GM12872 (cell line): ENCODE results near the gene KIFC1.
A peak's percentile ranks its signal among the peaks of the same experiment; 100 is the strongest.

ENCODE experiments used
- TF ChIP-seq, protein P1 (sequence below): IDR thresholded peaks from 3 replicates; pipeline ENCODE4 v1.5.1; 2011; ENCODE audit warnings: low read depth, mild to moderate bottlenecking, low read length, moderate library complexity; ENCODE audit not compliant: insufficient read depth

The KIFC1 gene

DNA sequence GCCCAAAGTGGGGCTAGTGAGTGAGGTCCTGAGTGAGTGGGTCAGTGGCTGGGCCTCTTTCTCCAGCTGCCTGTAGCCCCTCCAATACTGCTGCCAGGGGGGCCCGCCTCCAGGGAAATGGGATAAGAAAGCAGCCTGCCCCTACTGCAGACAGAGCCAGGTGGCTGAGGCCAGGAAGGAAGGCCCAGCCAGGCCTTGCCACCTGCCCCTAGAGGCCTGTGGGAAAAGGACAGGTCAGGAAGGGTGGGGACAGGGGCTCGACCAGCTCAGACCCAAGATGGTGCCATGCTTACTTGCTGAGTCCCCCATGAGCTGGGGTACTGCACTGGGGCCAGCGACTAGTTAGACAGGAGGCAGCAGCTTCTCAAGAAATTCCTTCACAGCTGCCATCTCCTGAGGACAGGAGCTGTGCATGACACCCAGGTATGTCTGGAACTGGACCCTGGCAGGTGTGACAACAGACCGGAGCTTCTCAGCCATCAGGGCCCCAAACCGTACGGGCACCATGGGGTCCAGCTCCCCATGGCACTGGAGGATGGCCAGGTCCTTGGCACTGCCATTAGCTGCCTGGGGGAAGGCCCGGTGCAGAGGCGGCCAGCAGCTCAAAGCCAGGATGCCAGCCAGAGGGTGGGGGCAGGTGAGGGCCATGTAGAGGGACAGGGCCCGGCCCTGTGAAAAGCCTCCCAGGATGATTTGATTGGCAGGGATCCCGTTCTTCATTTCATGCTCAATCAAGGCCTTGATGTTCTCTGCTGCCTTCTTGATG lies 26.2 kb upstream of the KIFC1 start:
- TF ChIP-seq, protein P1, sequence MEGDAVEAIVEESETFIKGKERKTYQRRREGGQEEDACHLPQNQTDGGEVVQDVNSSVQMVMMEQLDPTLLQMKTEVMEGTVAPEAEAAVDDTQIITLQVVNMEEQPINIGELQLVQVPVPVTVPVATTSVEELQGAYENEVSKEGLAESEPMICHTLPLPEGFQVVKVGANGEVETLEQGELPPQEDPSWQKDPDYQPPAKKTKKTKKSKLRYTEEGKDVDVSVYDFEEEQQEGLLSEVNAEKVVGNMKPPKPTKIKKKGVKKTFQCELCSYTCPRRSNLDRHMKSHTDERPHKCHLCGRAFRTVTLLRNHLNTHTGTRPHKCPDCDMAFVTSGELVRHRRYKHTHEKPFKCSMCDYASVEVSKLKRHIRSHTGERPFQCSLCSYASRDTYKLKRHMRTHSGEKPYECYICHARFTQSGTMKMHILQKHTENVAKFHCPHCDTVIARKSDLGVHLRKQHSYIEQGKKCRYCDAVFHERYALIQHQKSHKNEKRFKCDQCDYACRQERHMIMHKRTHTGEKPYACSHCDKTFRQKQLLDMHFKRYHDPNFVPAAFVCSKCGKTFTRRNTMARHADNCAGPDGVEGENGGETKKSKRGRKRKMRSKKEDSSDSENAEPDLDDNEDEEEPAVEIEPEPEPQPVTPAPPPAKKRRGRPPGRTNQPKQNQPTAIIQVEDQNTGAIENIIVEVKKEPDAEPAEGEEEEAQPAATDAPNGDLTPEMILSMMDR: peak; percentile 34; the same call in 1 of the 3 replicates

DNA sequence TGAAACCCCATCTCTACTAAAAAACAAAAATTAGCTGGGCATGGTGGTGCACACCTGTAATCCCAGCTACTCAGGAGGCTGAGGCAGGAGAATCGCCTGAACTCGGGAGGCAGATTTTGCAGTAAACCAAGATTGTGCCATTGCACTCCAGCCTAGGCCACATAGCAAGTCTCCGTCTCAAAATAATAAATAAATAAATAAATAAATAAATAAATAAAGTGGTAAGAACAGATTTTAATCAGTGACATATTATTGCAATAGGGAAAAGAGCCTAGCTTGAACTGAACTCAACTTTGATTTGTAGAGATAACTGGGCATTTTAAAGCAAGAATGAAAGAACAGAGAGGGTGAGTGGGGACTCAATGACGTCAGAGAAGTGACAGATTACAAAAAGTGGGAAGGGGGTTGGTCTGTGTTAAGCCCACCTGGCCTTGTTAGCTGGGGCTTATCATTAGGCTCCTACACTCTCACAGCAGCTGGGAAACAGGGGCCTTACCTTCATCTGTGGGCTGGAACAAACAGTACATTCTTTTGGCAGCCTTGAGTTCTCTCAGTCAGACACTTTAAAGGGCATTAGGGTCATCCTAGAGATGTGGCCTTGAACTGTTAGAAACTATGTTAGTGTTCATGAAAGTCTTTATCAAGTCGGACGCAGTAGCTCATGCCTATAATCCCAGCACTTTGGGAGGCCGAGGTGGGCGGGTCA lies 24.5 kb upstream of the KIFC1 start:
- TF ChIP-seq, protein P1: no peak

DNA sequence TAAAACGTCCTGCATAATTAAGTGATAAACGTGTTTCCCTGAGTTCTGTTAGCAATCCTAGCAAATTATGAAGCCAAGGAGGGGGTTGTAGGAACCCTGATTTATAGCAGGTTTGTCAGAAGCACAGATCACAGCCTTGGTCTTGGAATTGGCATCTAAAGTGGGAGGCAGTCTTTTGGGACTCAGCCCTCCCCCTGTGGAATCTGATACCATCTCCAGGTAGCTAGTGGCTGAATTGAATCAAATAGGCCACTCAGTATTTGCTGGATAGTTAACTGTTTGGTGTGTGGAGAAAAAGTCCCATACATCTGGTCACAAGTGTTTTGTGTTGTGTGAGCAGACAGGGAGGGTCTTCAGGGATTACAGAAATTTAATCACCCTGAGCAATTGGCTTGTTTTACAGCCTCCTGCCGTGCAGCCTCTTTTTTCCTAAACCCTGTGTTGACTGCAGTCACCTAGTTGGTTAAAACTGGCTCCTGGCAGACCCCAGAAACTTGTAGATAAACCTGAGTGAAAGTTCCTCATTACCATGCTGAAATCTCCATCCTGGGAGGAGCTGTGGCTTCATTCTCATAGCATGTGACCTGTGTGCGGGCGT lies 19.0 kb upstream of the KIFC1 start:
- TF ChIP-seq, protein P1: no peak

DNA sequence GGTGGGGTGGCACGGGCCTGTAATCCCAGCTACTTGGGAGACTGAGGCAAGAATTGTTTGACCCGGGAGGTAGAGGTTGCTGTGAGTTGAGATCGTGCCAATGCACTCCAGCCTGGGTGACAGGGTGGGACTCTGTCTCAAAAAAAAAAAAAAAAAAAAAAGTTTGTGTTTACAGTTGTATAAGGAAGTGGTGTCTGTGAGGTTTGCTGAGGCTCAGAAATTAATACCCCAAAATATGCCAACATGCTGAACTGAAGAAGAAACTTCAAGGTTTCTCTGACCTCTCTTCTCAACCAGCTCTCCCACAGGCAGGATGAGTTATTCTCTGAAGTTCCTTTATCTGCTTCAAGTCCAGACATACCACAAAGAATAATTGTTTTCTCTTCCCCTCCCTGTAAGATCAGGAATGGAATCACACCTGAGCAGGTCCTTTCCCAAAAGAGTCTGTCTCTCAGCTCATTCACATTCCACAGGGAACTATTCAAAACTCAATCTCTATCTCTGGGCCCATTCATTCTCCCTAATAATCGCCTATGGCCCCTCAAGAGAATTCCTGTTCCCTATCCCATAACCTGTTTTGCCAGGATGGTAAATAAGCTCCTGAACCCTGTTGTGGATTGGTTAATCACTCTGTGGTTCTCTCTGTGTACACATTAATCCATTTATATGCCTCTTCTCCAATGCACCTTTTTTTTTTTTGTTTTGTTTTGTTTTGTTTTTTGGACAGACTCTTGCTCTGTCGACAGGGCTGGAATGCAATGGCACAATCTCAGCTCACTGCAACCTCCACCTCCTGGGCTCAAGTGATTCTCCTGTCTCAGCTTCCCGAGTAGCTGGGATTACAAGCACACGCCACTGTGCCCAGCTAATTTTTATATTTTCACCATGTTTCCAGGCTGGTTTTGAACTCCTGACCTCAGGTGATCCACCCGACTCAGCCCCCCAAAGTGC lies 17.4 kb upstream of the KIFC1 start:
- TF ChIP-seq, protein P1: no peak

GRCh38 chr6:33375143-33375671 lies 16.4 kb upstream of the KIFC1 start:
- TF ChIP-seq, protein P1: no peak

- TF ChIP-seq, protein P1: no peak
Observed at GRCh38 chr6:33377171-33377570, 14.5 kb upstream of the KIFC1 start.
